H9 (cell line): ENCODE measurements around the gene AIFM2. TPM values are rescaled to one million over a fixed set of nuclear protein-coding genes. Genes with fewer than 3 reads are reported as not detected.

ENCODE experiments used
- DNase-seq: peaks from one replicate; pipeline ENCODE4 v3.0.0-alpha.2; 2017
- H2AFZ ChIP-seq: one replicate; pipeline ENCODE4 v1.6.1; 2013; ENCODE audit warnings: mild to moderate bottlenecking, low read length, control low read depth, moderate library complexity
- H2AK5ac ChIP-seq: 2 replicates; pipeline ENCODE4 v1.6.1; 2013; ENCODE audit warnings: low read length, control low read depth, mixed read lengths; ENCODE audit not compliant: insufficient read length
- H2BK120ac ChIP-seq: one replicate; pipeline ENCODE4 v1.6.1; 2013; ENCODE audit warnings: low read depth, mild to moderate bottlenecking, low read length, control low read depth, inconsistent platforms; ENCODE audit not compliant: poor library complexity, severe bottlenecking
- H2BK12ac ChIP-seq: 2 replicates; pipeline ENCODE4 v1.6.1; 2013; ENCODE audit warnings: low read length, control low read depth, mixed read lengths, low read depth; ENCODE audit not compliant: insufficient read length
- H2BK15ac ChIP-seq: 2 replicates; pipeline ENCODE4 v1.6.1; 2013; ENCODE audit warnings: low read depth, low read length, control low read depth
- H2BK20ac ChIP-seq: one replicate; pipeline ENCODE4 v1.6.1; 2013; ENCODE audit warnings: low read depth, mild to moderate bottlenecking, low read length, control low read depth, inconsistent platforms; ENCODE audit not compliant: poor library complexity, severe bottlenecking
- H2BK5ac ChIP-seq: 2 replicates; pipeline ENCODE4 v1.6.1; 2013; ENCODE audit warnings: low read length, control low read depth, mixed read lengths; ENCODE audit not compliant: insufficient read length
- H3K14ac ChIP-seq: 2 replicates; pipeline ENCODE4 v1.6.1; 2013; ENCODE audit warnings: low read length, control low read depth; ENCODE audit not compliant: insufficient read depth
- H3K18ac ChIP-seq: 2 replicates; pipeline ENCODE4 v1.6.1; 2013; ENCODE audit warnings: low read depth, mild to moderate bottlenecking, mixed read lengths, low read length, control low read depth; ENCODE audit not compliant: insufficient read length
- H3K23ac ChIP-seq: 2 replicates; pipeline ENCODE4 v1.6.1; 2013; ENCODE audit warnings: low read length, control low read depth, mixed read lengths, low read depth; ENCODE audit not compliant: insufficient read length
- H3K23me2 ChIP-seq: 2 replicates; pipeline ENCODE4 v1.6.1; 2013; ENCODE audit warnings: low read depth, mild to moderate bottlenecking, mixed read lengths, low read length, control low read depth; ENCODE audit not compliant: insufficient read length, poor library complexity, severe bottlenecking
- H3K27ac ChIP-seq: 2 replicates; pipeline ENCODE4 v1.5.1; 2013; ENCODE audit warnings: low read length, control low read depth, mixed read lengths, low read depth; ENCODE audit not compliant: insufficient read length
- H3K27me3 ChIP-seq: 2 replicates; pipeline ENCODE4 v1.6.1; 2013; ENCODE audit warnings: low read length, control low read depth, inconsistent platforms; ENCODE audit not compliant: insufficient read depth
- H3K4ac ChIP-seq: 2 replicates; pipeline ENCODE4 v1.6.1; 2013; ENCODE audit warnings: low read depth, mild to moderate bottlenecking, control low read depth, inconsistent platforms, low read length, moderate library complexity
- H3K4me1 ChIP-seq: 2 replicates; pipeline ENCODE4 v1.6.1; 2013; ENCODE audit warnings: low read length, control low read depth, inconsistent platforms; ENCODE audit not compliant: insufficient read depth
- H3K4me2 ChIP-seq: 2 replicates; pipeline ENCODE4 v1.6.1; 2013; ENCODE audit warnings: low read length, control low read depth, mixed read lengths; ENCODE audit not compliant: insufficient read length, insufficient read depth
- H3K56ac ChIP-seq: 2 replicates; pipeline ENCODE4 v1.6.1; 2013; ENCODE audit warnings: low read depth, mild to moderate bottlenecking, mixed read lengths, low read length, control low read depth; ENCODE audit not compliant: insufficient read length
- H3K79me1 ChIP-seq: 2 replicates; pipeline ENCODE4 v1.6.1; 2013; ENCODE audit warnings: low read depth, mild to moderate bottlenecking, moderate library complexity, low read length, control low read depth, inconsistent platforms; ENCODE audit not compliant: insufficient read depth, poor library complexity, severe bottlenecking
- H3K79me2 ChIP-seq: 2 replicates; pipeline ENCODE4 v1.6.1; 2013; ENCODE audit warnings: low read length, control low read depth, inconsistent platforms; ENCODE audit not compliant: insufficient read depth
- H3K9ac ChIP-seq: 2 replicates; pipeline ENCODE4 v1.6.1; 2013; ENCODE audit warnings: low read length, control low read depth, mixed read lengths; ENCODE audit not compliant: insufficient read length; ENCODE audit errors: extremely low read depth
- H3K9me3 ChIP-seq: one replicate; pipeline ENCODE4 v1.6.1; 2013; ENCODE audit warnings: low read depth, low read length, inconsistent platforms; ENCODE audit not compliant: control insufficient read depth
- H3T11ph ChIP-seq: one replicate; pipeline ENCODE4 v1.6.1; 2013; ENCODE audit warnings: mild to moderate bottlenecking, low read length, control low read depth, inconsistent platforms
- H4K20me1 ChIP-seq: one replicate; pipeline ENCODE4 v1.6.1; 2013; ENCODE audit not compliant: control insufficient read depth, insufficient read length, insufficient read depth
- H4K5ac ChIP-seq: 2 replicates; pipeline ENCODE4 v1.6.1; 2013; ENCODE audit warnings: low read depth, mild to moderate bottlenecking, mixed read lengths, low read length, control low read depth; ENCODE audit not compliant: insufficient read length
- H4K8ac ChIP-seq: replicated peaks from 2 replicates; pipeline ENCODE4 v1.6.1; 2013; ENCODE audit warnings: low read length, control low read depth, mixed read lengths, low read depth; ENCODE audit not compliant: insufficient read length
- H4K91ac ChIP-seq: 2 replicates; pipeline ENCODE4 v1.6.1; 2013; ENCODE audit warnings: low read depth, mild to moderate bottlenecking, moderate library complexity, mixed read lengths, low read length, control low read depth; ENCODE audit not compliant: insufficient read length
- H3K27ac Mint-ChIP-seq, 3 experiments: 2 replicates in 2 of 3; 3 replicates in 1 of 3; pipeline ENCODE4 v1.8.0; 2020 to 2021; ENCODE audit warnings: mixed read lengths in 3 of 3, mild to moderate bottlenecking in 1 of 3, moderate library complexity in 1 of 3
- H3K27me3 Mint-ChIP-seq: 2 replicates; pipeline ENCODE4 v1.8.0; 2021; ENCODE audit warnings: low read depth, mild to moderate bottlenecking, moderate library complexity, mixed read lengths
- H3K36me3 Mint-ChIP-seq, 3 experiments: 2 replicates in 2 of 3; 3 replicates in 1 of 3; pipeline ENCODE4 v1.8.0; 2020 to 2021; ENCODE audit warnings: low read depth in 3 of 3, mixed read lengths in 3 of 3; ENCODE audit not compliant: insufficient read depth in 1 of 3
- H3K4me1 Mint-ChIP-seq, 2 experiments: 2 replicates each; pipeline ENCODE4 v1.8.0; 2020; ENCODE audit warnings: mixed read lengths in 2 of 2
- H3K4me3 Mint-ChIP-seq, 2 experiments: 2 replicates in 1 of 2; 3 replicates in 1 of 2; pipeline ENCODE4 v1.8.0; 2020 to 2021; ENCODE audit warnings: mild to moderate bottlenecking in 2 of 2, mixed read lengths in 2 of 2, moderate library complexity in 1 of 2
- H3K9me3 Mint-ChIP-seq, 2 experiments: 2 replicates in 1 of 2; 3 replicates in 1 of 2; pipeline ENCODE4 v1.8.0; 2020; ENCODE audit warnings: mild to moderate bottlenecking in 2 of 2, mixed read lengths in 2 of 2, moderate library complexity in 1 of 2
- CTCF ChIP-seq: fragments of 200-600 bp; sonication (generic); conservative IDR thresholded peaks from 3 replicates; pipeline ENCODE4 v1.8.0; 2021; ENCODE audit warnings: antibody characterized with exemption, mild to moderate bottlenecking
- WGBS: extraction: QIAGEN DNeasy Blood & Tissue Kit; methylation state at CpG from one replicate; pipeline ENCODE4 v1.1.7; 2013; ENCODE audit warnings: missing lambda C conversion rate, low lambda C conversion rate, mixed read lengths; ENCODE audit not compliant: insufficient read length; ENCODE audit errors: extremely low coverage; 5-methylcytosine and 5-hydroxymethylcytosine counted together
- total RNA-seq: library from RNA; stranded (reverse); gene quantifications from 2 replicates; pipeline ENCODE4 v1.2.1, GENCODE V29; 2021

The AIFM2 gene
- total RNA-seq, 1 experiment from 2014 or later, result 5.3 TPM

- Histone ChIP-seq H2AK5ac (no peak overlapping the region), H4K20me1 (no peaks in the 10 kb centered on the region), H4K91ac (no peak overlapping the region), H4K8ac (no peak overlapping the region), H4K5ac (no peak overlapping the region), H3K9ac (no peak overlapping the region), H3K79me2 (no peaks in the 10 kb centered on the region), H3K18ac (no peak overlapping the region), H2AFZ (no peak overlapping the region), H2BK12ac (no peak overlapping the region), H3K79me1 (no peaks in the 10 kb centered on the region), H3K14ac (no peak overlapping the region), H3K9me3 (no peaks in the 10 kb centered on the region), H3T11ph (no peak overlapping the region), H3K27me3 (no peaks in the 10 kb centered on the region; the same call in 1 of the 2 replicates), H3K4ac (no peak overlapping the region), H2BK20ac (no peak overlapping the region), H2BK5ac (no peak overlapping the region), H3K23me2 (peaks cover 13% of the 10 kb centered on the region), H3K23ac (no peak overlapping the region), H3K4me2 (no peak overlapping the region), H3K56ac (no peak overlapping the region), H2BK15ac (no peak overlapping the region), H3K27ac (no peak overlapping the region), H2BK120ac (no peak overlapping the region), H3K4me1 (no peaks in the 10 kb centered on the region)
- no CpG with 5 or more reads among the region's 7 CpGs for WGBS
- no peak for DNase-seq
- no peak overlapping the region for H3K4me3 Mint-ChIP-seq
- no peaks in the 10 kb centered on the region for H3K36me3 Mint-ChIP-seq
- H3K27me3 Mint-ChIP-seq, result peaks cover 34% of the 10 kb centered on the region
- H3K27ac Mint-ChIP-seq, result no peak overlapping the region
- TF ChIP-seq CTCF, result no peak
- H3K9me3 Mint-ChIP-seq, result no peaks in the 10 kb centered on the region
- peaks cover 15 to 17% of the 10 kb centered on the region in 2 experiments for H3K4me1 Mint-ChIP-seq
These were observed 3.1 kb upstream of the AIFM2 start for GRCh38 chr10:70135684-70136083.
